H1 (cell line): ENCODE results near the gene CRYAB. TPM values are rescaled to one million over a fixed set of nuclear protein-coding genes. Genes with fewer than 3 reads are reported as not detected.

ENCODE experiments used
- ASH2L ChIP-seq: fragments of 200-600, 300-600 bp; sonication (generic); IDR thresholded peaks from one replicate; pipeline ENCODE4 v1.7.1; 2017; ENCODE audit warnings: low read length
- CBX8 ChIP-seq: fragments of 300-800, 300-1000 bp; sonication (generic); IDR thresholded peaks from 2 replicates; pipeline ENCODE4 v1.7.1; 2016; ENCODE audit warnings: low read depth, low read length, borderline replicate concordance
- PHF8 ChIP-seq: fragments of 200-600 bp; sonication (generic); conservative IDR thresholded peaks from 2 replicates; pipeline ENCODE4 v1.7.1; 2012; ENCODE audit warnings: low read depth, mild to moderate bottlenecking, inconsistent platforms, low read length, moderate library complexity
- SP1 ChIP-seq: IDR thresholded peaks from 2 replicates; pipeline ENCODE4 v1.6.1; 2011; ENCODE audit warnings: low read depth, low read length
- polyA plus RNA-seq, 7 experiments: library from polyadenylated mRNA; depleted of rRNA in 3 of 7; stranded (reverse) in 5 of 7; unstranded in 2 of 7; fragments of >200 nt in 5 of 7; fragments of 200-250 nt in 2 of 7; gene quantifications; 1 replicate in 5 of 7; 2 replicates in 1 of 7; 4 replicates in 1 of 7; pipeline versions ENCODE4 v1.2.1 to v1.2.3, GENCODE V29; 2011 to 2013; ENCODE audit warnings: missing spikeins in 2 of 7, mixed read lengths in 2 of 7
- total RNA-seq: library from RNA; stranded (reverse); fragmentation: NEBNext Ultra II Directional; extraction: Animal tissue kit (Norgen Biotek cat#: 25700); gene quantifications from 2 replicates; pipeline ENCODE4 v1.2.1, GENCODE V29; 2021

The CRYAB gene
- total and polyA plus RNA-seq, 2 of the 8 experiments (the other 6 are each of a cell fraction or from before 2014, with no cell fraction given) = 1.9 to 2.0 TPM

DNA sequence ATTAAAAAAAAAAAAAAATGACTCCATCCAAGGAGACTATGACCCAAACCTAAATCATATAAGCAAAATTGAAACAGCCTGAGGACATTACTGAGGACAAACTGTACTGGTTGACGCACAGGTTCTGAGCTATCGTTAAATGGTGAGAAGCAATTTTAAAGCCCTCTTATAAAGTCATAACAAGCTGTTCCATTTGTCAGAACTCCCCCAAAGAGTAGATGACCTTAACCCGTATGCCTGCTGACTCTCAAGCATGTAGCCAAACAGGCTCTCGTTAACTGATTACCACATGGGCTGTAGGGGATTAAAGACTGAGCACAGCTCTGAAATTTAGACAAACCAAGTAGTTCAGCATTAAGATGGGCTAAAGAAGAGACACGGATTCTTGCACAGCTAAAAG is 2.2 kb downstream of the CRYAB start (continued):
- TF ChIP-seq PHF8 (no peak), CBX8 (no peak), SP1 (no peak), ASH2L (no peak)
